Activated naive CD8-positive, alpha-beta T cell (primary cell): ENCODE measurements around the gene DPP10.

ENCODE experiments used
- H3K27ac Mint-ChIP-seq: one replicate; pipeline ENCODE4 v1.8.0; 2021; ENCODE audit warnings: mixed read lengths
- H3K27me3 Mint-ChIP-seq: one replicate; pipeline ENCODE4 v1.8.0; 2021; ENCODE audit warnings: mixed read lengths
- H3K36me3 Mint-ChIP-seq: one replicate; pipeline ENCODE4 v1.8.0; 2021; ENCODE audit warnings: mixed read lengths
- H3K4me1 Mint-ChIP-seq: one replicate; pipeline ENCODE4 v1.8.0; 2021; ENCODE audit warnings: low read depth, mixed read lengths
- H3K4me3 Mint-ChIP-seq: one replicate; pipeline ENCODE4 v1.8.0; 2021; ENCODE audit warnings: mild to moderate bottlenecking, mixed read lengths
- H3K9me3 Mint-ChIP-seq: one replicate; pipeline ENCODE4 v1.8.0; 2021; ENCODE audit warnings: low read depth, mixed read lengths

DPP10 gene

DNA sequence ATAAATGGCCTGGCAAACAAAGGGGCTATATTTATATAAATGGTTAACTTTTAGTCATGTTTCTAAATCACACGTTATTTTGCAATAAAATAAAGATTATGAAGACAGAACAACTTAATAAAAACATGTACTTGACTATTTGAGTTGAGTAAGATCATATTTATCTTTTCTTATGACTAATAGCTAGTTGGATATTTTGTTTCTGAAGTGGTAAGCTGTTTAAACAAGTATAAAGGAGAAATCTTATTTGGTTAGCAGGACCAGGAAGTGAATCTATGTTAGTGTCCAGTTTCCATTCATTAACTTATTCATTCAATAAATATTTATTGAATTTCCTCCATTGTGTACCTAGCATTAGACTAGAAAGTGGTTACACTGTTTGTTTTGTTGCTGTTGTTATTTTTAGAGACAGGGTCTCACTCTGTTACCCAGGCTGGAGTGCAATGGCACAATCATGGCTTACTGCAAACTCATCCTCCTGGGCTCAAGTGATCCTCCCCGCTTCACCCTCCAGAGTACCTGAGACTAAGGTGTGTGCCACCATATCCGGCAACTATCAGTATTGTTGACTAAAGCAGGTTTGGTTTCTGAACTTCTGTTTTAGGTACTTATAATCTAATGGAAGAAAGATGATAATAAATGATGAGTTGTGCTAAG lies 312.6 kb downstream of the DPP10 start:
- no peaks in the 10 kb centered on the region for H3K36me3 Mint-ChIP-seq
- H3K4me3 Mint-ChIP-seq = no peak overlapping the region
- no peak overlapping the region for H3K27ac Mint-ChIP-seq
- no peaks in the 10 kb centered on the region for H3K9me3 Mint-ChIP-seq
- H3K4me1 Mint-ChIP-seq = no peaks in the 10 kb centered on the region
- peaks cover 4% of the 10 kb centered on the region for H3K27me3 Mint-ChIP-seq

DNA sequence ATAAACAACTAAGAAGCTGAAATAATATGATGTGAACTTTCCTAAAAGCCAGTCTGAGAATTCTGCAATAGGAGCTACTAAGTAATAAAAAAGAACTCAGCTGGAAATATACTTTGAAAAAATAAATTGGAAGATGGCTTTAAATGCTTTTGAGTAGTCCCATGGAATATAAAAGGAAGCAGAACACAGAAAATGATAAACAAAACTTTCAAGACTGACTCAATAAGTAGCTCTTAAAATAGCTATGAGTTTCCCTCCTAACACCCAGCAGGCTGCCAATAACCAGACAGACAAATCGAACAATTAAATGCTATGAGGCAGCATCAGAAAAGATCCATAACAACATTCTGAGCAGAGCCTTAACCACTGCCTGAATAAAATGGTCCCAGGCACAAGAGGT lies 319.9 kb downstream of the DPP10 start:
- Mint-ChIP-seq H3K4me1 (no peaks in the 10 kb centered on the region), H3K27ac (no peak overlapping the region), H3K9me3 (no peaks in the 10 kb centered on the region), H3K36me3 (no peaks in the 10 kb centered on the region), H3K27me3 (peaks cover 2% of the 10 kb centered on the region), H3K4me3 (no peak overlapping the region)

DNA sequence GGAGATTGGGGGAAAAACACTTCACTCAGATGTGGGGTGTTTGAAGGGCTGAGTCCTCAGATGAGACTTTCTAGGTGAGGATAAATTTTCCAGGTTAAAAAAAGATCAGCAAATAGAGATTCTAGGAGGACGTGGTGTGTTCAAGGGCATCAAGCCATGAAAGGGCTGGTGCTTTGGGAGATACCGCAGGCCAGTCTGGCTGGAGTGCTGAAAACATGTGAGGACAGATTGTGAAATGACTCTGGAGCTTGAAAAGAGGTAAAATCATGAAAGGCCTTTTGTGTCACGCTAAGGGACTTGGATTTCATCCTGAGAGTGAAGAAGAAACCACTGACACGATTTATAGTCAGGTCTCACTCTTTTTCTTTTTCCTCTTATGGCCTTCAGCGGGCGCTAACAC lies 320.5 kb downstream of the DPP10 start:
- Mint-ChIP-seq H3K27me3 (peaks cover 2% of the 10 kb centered on the region), H3K4me3 (no peak overlapping the region), H3K9me3 (no peaks in the 10 kb centered on the region), H3K4me1 (no peaks in the 10 kb centered on the region), H3K36me3 (no peaks in the 10 kb centered on the region), H3K27ac (no peak overlapping the region)

DNA sequence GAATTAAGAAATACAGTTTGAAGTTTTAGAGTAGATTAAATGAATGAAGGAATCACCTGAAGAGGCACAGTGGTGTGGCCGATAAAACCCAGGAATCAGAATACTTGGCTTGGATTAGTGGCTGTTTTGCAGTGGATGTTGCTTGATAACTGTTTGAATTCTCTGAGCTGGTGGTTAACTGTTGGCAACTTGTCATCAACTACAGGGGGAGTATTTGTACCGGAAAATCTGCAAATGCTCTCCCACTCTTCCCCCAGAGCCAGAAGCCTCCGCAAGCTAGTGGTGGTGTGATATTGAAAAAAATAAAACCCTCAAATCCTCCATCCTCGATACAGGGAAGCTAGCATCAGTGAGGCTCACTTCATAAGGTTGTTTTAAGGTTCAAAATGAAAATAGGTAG lies 326.7 kb downstream of the DPP10 start:
- no peaks in the 10 kb centered on the region for H3K27me3 Mint-ChIP-seq
- H3K36me3 Mint-ChIP-seq = no peaks in the 10 kb centered on the region
- H3K4me1 Mint-ChIP-seq = no peaks in the 10 kb centered on the region
- no peak overlapping the region for H3K27ac Mint-ChIP-seq
- H3K9me3 Mint-ChIP-seq = no peaks in the 10 kb centered on the region
- H3K4me3 Mint-ChIP-seq = no peak overlapping the region

DNA sequence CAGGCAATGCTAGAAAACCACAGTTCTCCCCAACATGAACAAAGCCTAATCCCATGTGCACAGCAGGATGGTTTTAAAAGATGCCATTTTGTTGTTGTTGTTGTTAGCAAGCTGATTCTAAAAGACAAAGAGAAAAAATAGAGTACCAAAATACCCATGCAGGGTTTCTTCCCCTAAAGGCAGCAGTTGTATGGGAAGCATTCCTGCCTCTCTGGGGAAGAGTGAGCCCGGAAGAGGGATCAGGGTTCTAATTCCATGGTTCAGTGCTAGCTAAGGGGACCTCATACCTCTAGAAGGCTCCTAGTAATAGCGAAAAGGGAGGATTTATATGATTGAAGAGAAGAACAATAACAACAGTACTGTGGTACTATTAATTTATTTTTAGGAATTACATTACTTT lies 327.6 kb downstream of the DPP10 start:
- Mint-ChIP-seq H3K4me1 (no peaks in the 10 kb centered on the region), H3K4me3 (no peak overlapping the region), H3K27ac (no peak overlapping the region), H3K36me3 (no peaks in the 10 kb centered on the region), H3K9me3 (no peaks in the 10 kb centered on the region), H3K27me3 (no peaks in the 10 kb centered on the region)

DNA sequence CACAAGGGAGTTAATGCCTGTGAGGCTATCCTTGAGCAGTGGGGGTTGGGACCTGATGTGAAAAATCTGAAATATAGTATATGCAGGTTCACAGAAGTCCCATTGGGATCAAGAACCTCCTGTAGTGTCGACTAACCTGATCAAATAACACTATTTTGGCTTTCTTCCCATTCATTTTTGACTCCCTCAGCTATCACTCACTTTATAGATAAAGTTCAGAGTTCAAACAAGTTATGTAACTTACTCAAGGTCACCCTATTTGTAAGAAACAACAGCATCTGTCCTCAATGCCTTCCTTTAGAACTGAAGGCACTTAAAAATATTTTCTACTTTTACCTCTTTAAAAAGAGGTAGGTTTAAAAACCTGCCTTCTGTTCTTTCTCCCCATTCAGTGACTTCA lies 341.6 kb downstream of the DPP10 start:
- H3K27ac Mint-ChIP-seq = no peak overlapping the region
- no peaks in the 10 kb centered on the region for H3K36me3 Mint-ChIP-seq
- no peaks in the 10 kb centered on the region for H3K27me3 Mint-ChIP-seq
- no peaks in the 10 kb centered on the region for H3K9me3 Mint-ChIP-seq
- H3K4me3 Mint-ChIP-seq = no peak overlapping the region
- no peaks in the 10 kb centered on the region for H3K4me1 Mint-ChIP-seq

DNA sequence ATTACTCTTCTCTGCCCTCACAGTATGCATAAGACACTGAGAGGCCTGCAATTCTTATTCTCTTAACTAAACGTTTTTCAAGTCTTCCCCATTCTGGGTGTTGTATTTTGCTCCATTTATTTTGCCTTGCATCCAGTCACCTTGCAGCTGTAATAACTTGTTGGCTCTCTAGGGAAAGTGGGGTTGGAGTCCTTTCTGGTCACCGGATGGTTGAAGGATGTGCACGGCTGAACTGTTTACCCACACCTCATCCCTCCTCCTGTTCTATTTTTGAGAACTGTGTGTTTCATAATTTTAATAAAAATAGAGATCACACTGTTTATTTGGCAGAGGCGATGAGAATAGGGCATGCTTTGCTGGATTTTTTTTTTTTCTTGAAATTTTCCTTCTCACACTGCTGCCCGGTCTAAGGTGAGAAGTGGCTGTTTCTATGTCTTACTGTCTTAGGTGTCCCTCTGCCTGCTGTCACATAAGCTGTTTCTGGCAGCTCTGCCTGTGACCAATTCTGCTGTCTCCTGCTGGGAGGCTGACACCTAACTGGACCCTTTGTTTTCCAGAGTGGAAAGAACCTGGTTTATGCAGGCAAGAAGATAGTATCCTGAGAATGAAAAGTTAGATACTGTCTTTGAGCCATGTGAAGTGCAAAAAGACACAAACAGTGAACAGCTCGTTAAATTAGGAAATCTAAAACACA lies 342.6 kb downstream of the DPP10 start:
- H3K36me3 Mint-ChIP-seq = no peaks in the 10 kb centered on the region
- no peak overlapping the region for H3K4me3 Mint-ChIP-seq
- no peaks in the 10 kb centered on the region for H3K27me3 Mint-ChIP-seq
- H3K27ac Mint-ChIP-seq = no peak overlapping the region
- H3K9me3 Mint-ChIP-seq = no peaks in the 10 kb centered on the region
- no peaks in the 10 kb centered on the region for H3K4me1 Mint-ChIP-seq

DNA sequence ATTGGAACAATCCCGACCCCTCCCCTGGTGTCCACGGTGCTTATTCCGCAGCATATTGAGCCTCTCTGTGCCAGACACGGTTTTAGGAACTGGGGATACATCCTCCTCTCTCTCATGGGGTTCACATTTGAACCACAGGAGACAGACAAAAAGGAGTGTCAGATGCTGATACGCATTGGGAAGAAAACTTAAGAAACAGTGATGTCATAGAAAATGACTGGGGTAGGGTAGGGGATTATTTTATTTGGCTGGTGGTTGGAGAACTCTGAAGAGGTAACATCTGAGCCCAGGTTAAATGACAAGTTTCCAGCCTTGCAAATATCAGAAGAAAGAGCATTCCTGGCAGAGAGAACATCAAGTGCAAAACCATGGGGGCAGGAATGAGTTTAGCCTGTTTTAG lies 344.5 kb downstream of the DPP10 start:
- Mint-ChIP-seq H3K4me3 (no peak overlapping the region), H3K27ac (no peak overlapping the region), H3K4me1 (no peaks in the 10 kb centered on the region), H3K9me3 (no peaks in the 10 kb centered on the region), H3K36me3 (no peaks in the 10 kb centered on the region), H3K27me3 (no peaks in the 10 kb centered on the region)

DNA sequence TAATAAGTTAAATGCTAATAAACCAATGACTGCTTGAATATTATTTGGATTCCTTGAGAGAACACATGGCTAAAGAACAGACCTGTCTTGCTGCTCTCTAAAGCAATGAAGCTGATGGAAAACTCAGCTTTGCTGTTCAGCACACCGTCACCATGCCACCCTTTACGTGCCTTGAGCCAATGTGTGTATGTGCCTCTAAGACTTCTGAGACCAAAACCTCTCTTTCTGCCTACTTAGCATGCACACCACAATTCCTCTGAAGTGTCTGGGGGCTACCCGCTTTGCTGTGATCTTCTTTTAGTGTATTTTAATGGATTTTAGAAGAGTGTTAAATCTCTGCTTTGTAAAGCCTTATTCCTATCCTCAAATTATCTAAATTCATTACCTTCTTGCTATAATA lies 345.0 kb downstream of the DPP10 start:
- H3K4me3 Mint-ChIP-seq = no peak overlapping the region
- H3K4me1 Mint-ChIP-seq = no peaks in the 10 kb centered on the region
- H3K27ac Mint-ChIP-seq = no peak overlapping the region
- H3K27me3 Mint-ChIP-seq = no peaks in the 10 kb centered on the region
- no peaks in the 10 kb centered on the region for H3K9me3 Mint-ChIP-seq
- no peaks in the 10 kb centered on the region for H3K36me3 Mint-ChIP-seq

DNA sequence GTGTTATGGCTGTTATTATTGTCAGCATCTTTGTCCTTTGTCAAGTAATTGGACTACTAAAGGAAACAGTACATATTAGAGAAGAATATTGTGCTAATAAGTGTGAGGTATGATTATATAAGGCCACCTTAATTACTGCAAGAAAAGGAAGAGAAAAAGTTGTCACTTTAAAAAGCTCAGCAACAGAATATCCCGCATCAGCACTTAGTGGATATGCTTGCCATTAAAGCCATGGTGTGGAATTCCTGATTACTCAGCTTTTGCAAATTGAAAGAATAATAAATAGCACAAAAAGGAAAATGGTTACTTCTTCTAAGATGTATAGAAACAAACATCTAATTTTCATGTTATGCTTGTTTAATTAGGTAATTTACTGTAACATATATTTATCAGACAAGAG lies 347.5 kb downstream of the DPP10 start:
- H3K36me3 Mint-ChIP-seq = no peaks in the 10 kb centered on the region
- H3K4me1 Mint-ChIP-seq = no peaks in the 10 kb centered on the region

DNA sequence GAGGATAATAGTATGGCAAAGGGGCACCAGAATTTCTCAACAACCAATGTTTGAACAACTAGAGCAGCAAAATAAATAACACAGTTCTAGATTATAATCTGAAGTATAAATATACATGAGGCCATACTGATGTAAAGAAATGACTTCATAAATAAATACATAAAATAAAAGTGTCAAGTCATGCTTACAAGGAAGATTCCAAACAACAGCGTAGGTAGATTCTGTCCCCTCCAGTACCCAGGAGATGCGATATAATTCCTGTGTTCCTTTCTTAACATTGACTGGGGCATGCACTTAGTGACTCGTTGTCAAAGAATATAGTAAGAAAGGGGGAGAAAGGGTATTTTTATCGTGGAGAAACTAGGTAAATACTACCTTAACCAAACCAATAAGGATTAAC lies 355.1 kb downstream of the DPP10 start:
- Mint-ChIP-seq H3K4me1 (no peaks in the 10 kb centered on the region), H3K9me3 (peaks cover 4% of the 10 kb centered on the region), H3K4me3 (no peak overlapping the region), H3K27me3 (peaks cover 3% of the 10 kb centered on the region), H3K36me3 (no peaks in the 10 kb centered on the region), H3K27ac (no peak overlapping the region)

More for the DNA sequence above, 347.5 kb downstream of the DPP10 start:
- Mint-ChIP-seq H3K27ac (no peak overlapping the region), H3K9me3 (no peaks in the 10 kb centered on the region), H3K4me3 (no peak overlapping the region), H3K27me3 (peaks cover 3% of the 10 kb centered on the region)

DNA sequence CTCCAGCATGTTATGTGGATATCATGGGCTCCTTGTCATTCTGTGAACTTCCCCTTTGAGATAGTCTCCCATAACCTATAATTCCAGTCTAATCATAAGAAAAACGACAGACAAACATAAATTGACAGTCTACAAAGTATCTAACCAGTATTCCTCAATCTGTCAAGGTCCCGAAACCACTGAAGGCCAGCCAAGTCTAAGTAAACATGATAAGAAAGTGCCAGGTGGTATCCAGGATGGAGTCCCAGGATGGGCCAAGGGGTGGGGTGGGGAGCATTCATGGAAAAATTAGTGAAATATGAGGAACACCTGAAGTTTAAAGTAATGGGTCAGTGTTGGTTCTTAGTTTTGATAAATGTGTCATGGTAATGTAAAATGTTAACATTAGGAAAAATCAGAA lies 355.5 kb downstream of the DPP10 start:
- no peaks in the 10 kb centered on the region for H3K4me1 Mint-ChIP-seq
- H3K27me3 Mint-ChIP-seq = peaks cover 3% of the 10 kb centered on the region
- H3K4me3 Mint-ChIP-seq = no peak overlapping the region
- no peaks in the 10 kb centered on the region for H3K36me3 Mint-ChIP-seq
- no peak overlapping the region for H3K27ac Mint-ChIP-seq
- peaks cover 4% of the 10 kb centered on the region for H3K9me3 Mint-ChIP-seq

DNA sequence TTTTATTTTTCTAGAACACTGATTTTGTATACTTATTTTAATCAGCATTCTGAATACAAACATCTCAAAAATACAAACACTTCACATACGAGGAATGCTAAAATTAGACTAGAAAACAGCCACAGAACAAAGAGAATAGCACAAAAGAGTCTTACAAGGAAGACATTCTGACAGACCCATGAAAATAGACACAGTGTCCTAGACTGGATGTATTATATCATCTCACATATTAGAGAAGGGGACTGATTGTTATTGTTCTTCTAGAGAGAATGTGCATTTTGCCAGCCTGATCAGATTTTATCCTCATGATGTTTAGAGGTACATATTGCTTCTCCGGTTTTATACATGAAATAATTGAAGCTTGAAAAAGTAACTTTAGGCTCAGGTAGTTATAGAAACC lies 357.9 kb downstream of the DPP10 start:
- Mint-ChIP-seq H3K27ac (no peak overlapping the region), H3K36me3 (no peaks in the 10 kb centered on the region), H3K27me3 (no peaks in the 10 kb centered on the region), H3K4me3 (no peak overlapping the region), H3K9me3 (peaks cover 4% of the 10 kb centered on the region), H3K4me1 (no peaks in the 10 kb centered on the region)

DNA sequence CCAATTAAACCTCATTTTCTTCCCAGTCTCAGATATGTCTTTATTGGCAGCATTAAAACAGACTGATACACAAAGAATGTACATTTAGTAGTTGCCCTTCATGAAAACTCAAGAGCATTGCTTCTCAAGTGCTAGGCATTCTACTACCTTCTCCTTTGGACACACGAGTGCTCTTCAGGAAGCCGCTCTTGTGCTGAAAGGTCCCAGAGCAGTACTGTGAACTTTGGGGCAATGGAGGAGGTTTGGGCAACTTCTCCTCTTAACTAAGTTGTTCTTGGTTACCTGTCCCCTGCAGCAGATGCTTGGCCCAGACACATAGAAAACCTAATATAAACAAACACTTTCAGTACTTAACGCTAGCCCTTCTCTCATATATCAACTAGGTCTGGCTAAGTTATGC lies 362.8 kb downstream of the DPP10 start:
- H3K36me3 Mint-ChIP-seq = no peaks in the 10 kb centered on the region
- no peaks in the 10 kb centered on the region for H3K4me1 Mint-ChIP-seq
- no peak overlapping the region for H3K4me3 Mint-ChIP-seq
- H3K27me3 Mint-ChIP-seq = no peaks in the 10 kb centered on the region
- H3K27ac Mint-ChIP-seq = no peak overlapping the region
- peaks cover 5% of the 10 kb centered on the region for H3K9me3 Mint-ChIP-seq

DNA sequence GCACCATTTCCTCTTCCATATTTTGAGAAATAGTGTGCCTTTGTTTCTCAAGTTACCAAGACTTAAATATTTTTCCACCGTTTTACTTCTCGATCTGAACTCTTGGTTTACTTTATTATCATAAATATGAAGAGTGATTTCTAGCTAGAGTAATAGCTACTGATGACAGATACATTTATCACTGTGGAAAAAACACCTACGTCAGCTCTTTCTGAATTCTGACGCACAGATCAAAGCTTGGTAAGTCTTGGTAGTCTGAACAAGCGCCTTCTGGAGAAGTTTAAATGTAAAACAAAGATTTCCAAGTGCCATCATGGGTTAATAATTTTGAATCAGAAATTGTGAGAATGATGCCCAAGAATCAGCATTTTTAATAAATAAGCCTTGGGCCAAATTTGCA lies 367.7 kb downstream of the DPP10 start:
- H3K36me3 Mint-ChIP-seq = no peaks in the 10 kb centered on the region
- no peak overlapping the region for H3K4me3 Mint-ChIP-seq
- H3K27me3 Mint-ChIP-seq = no peaks in the 10 kb centered on the region
- H3K4me1 Mint-ChIP-seq = no peaks in the 10 kb centered on the region
- H3K27ac Mint-ChIP-seq = no peak overlapping the region
- H3K9me3 Mint-ChIP-seq = peaks cover 5% of the 10 kb centered on the region

DNA sequence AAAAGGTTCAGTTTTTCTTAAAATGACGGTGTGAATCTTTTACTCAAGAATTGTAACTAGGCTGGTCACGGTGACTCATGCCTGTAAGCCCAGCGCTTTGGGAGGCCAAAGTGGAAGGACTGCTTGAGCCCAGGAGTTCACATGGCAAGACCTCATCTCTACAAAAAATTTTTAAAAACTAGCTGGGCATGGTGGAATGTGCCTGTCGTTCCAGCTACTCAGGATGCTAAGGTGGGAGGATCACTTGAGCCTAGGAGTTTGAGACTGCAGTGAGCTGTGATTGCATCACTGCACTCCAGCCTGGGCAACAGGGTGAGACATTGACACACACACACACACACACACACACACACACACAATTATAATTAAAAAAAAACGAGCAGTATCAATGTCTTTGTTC lies 369.8 kb downstream of the DPP10 start:
- Mint-ChIP-seq H3K4me1 (no peaks in the 10 kb centered on the region), H3K9me3 (peaks cover 4% of the 10 kb centered on the region), H3K27me3 (no peaks in the 10 kb centered on the region), H3K27ac (no peak overlapping the region), H3K36me3 (no peaks in the 10 kb centered on the region), H3K4me3 (no peak overlapping the region)
